Stimulated activated CD4-positive, alpha-beta T cell treated with anti-CD3 and anti-CD28 coated beads, Interleukin-15, amount 100 ng/mL, for 48 hours (primary cell): ENCODE data around the gene MAN2A2.

Source experiments
- DNase-seq, 2 donors: peaks; one replicate each; pipeline ENCODE4 v3.0.0-alpha.2; 2020; ENCODE audit warnings: low read depth in 2 of 2

Gene MAN2A2

GRCh38 chr15:90942354-90943120, 39.4 kb downstream of the MAN2A2 start:
- DNase-seq, result no peak

- no peak for DNase-seq
Measured at GRCh38 chr15:90945091-90945490, 42.0 kb downstream of the MAN2A2 start.

- DNase-seq, result no peak
Measured at GRCh38 chr15:90946538-90946937, 43.4 kb downstream of the MAN2A2 start.

- DNase-seq, result no peak
Measured at GRCh38 chr15:90946941-90947576, 44.0 kb downstream of the MAN2A2 start.

- DNase-seq, result no peak
Measured at GRCh38 chr15:90947577-90948357, 44.7 kb downstream of the MAN2A2 start.

GRCh38 chr15:90948506-90948905, 45.4 kb downstream of the MAN2A2 start:
- no peak for DNase-seq

GRCh38 chr15:90949979-90950675, 47.0 kb downstream of the MAN2A2 start:
- no peak for DNase-seq

- DNase-seq, result no peak
Measured at GRCh38 chr15:90950676-90951075, 47.6 kb downstream of the MAN2A2 start.

GRCh38 chr15:90952901-90953677, 50.0 kb downstream of the MAN2A2 start:
- no peak for DNase-seq

- no peak for DNase-seq
Measured at GRCh38 chr15:90953947-90954711, 51.0 kb downstream of the MAN2A2 start.

GRCh38 chr15:90954712-90955623, 51.9 kb downstream of the MAN2A2 start, which contains the start of gene RCCD1:
TSS of gene RCCD1 (plus strand) at chr15:90954884. CDS start at chr15:90956735, 1,851 bp downstream.
- peak; percentile 90 to 91 for DNase-seq

- DNase-seq, result no peak
Measured at GRCh38 chr15:90955624-90956273, 52.6 kb downstream of the MAN2A2 start.

GRCh38 chr15:90956274-90957030, 53.4 kb downstream of the MAN2A2 start:
- peak in 1 of 2 donors; percentile 52 for DNase-seq

GRCh38 chr15:90957031-90957790, 54.1 kb downstream of the MAN2A2 start:
- DNase-seq, result no peak

- DNase-seq, result no peak
Measured at GRCh38 chr15:90957791-90958190, 54.7 kb downstream of the MAN2A2 start.

- no peak for DNase-seq
Measured at GRCh38 chr15:90959028-90959595, 56.0 kb downstream of the MAN2A2 start.

GRCh38 chr15:90959894-90960293, 56.8 kb downstream of the MAN2A2 start:
- DNase-seq, result no peak
